HepG2 (cell line): ENCODE measurements around the gene ZCCHC3. TPM values are rescaled to one million over a fixed set of nuclear protein-coding genes. Genes with fewer than 3 reads are reported as not detected.

Experiments used
- CREB1 ChIP-seq, 2 experiments: fragments of 450-650 bp in 1 of 2; IDR thresholded peaks; 2 replicates each; pipeline ENCODE4 v1.6.1; 2016 to 2017; ENCODE audit warnings: control low read depth in 1 of 2, mild to moderate bottlenecking in 1 of 2, missing compliant biosample characterization in 1 of 2, missing genetic modification characterization in 1 of 2
- FUBP1 ChIP-seq: sonication (generic); formaldehyde crosslinking; IDR thresholded peaks from 2 replicates; pipeline ENCODE4 v1.5.1; 2020; ENCODE audit warnings: missing genetic modification reagents, mild to moderate bottlenecking, borderline replicate concordance
- NFATC3 ChIP-seq: sonication (generic); formaldehyde crosslinking; IDR thresholded peaks from 2 replicates; pipeline ENCODE4 v1.5.1; 2020; ENCODE audit warnings: mild to moderate bottlenecking, missing genetic modification reagents
- SKI ChIP-seq: fragments of 450-650 bp; IDR thresholded peaks from one replicate; pipeline ENCODE4 v1.6.1; 2018; ENCODE audit warnings: mild to moderate bottlenecking; ENCODE audit not compliant: partially characterized antibody
- SNAPC2 ChIP-seq: sonication (generic); formaldehyde crosslinking; IDR thresholded peaks from 2 replicates; pipeline ENCODE4 v1.8.1; 2022; ENCODE audit warnings: mild to moderate bottlenecking, missing genetic modification reagents
- SNAPC4 ChIP-seq: sonication (generic); formaldehyde crosslinking; IDR thresholded peaks from 2 replicates; pipeline ENCODE4 v1.4.0; 2020; ENCODE audit warnings: mild to moderate bottlenecking, missing genetic modification reagents
- TP53 ChIP-seq: sonication (generic); formaldehyde crosslinking; conservative IDR thresholded peaks from 2 replicates; pipeline ENCODE4 v1.4.0; 2020; ENCODE audit warnings: missing genetic modification reagents
- ZHX2 ChIP-seq, 2 experiments: sonication (generic) in 1 of 2; formaldehyde crosslinking in 1 of 2; IDR thresholded peaks; 2 replicates each; pipeline versions ENCODE4 v1.6.1 to v1.9.0; 2014 to 2022; ENCODE audit warnings: antibody characterized with exemption in 1 of 2, borderline replicate concordance in 1 of 2, inconsistent platforms in 1 of 2, low read depth in 1 of 2, missing genetic modification reagents in 1 of 2
- ZNF253 ChIP-seq: sonication (generic); formaldehyde crosslinking; IDR thresholded peaks from 2 replicates; pipeline ENCODE4 v1.8.0; 2022; ENCODE audit warnings: mild to moderate bottlenecking, missing genetic modification reagents, borderline replicate concordance
- ZNF749 ChIP-seq: sonication (generic); formaldehyde crosslinking; IDR thresholded peaks from 2 replicates; pipeline ENCODE4 v1.8.0; 2022; ENCODE audit warnings: mild to moderate bottlenecking, missing genetic modification reagents, moderate library complexity, borderline replicate concordance
- ZNF878 ChIP-seq: sonication (generic); formaldehyde crosslinking; IDR thresholded peaks from 2 replicates; pipeline ENCODE4 v1.8.1; 2023; ENCODE audit warnings: mild to moderate bottlenecking, missing genetic modification reagents, moderate library complexity
- polyA plus RNA-seq, 8 experiments: library from polyadenylated mRNA; depleted of rRNA in 3 of 8; stranded (reverse) in 7 of 8; unstranded in 1 of 8; fragments of >200 nt; fragmentation: Illumina TruSeq in 4 of 8; extraction: Trizol in 4 of 8; gene quantifications; 2 replicates each; pipeline versions ENCODE4 v1.2.1 to v1.2.3, GENCODE V29; 2011 to 2016; ENCODE audit warnings: low read depth in 4 of 8, missing spikeins in 1 of 8, mixed read lengths in 1 of 8; ENCODE audit not compliant: insufficient read depth in 1 of 8
- total RNA-seq, 5 experiments: library from RNA; depleted of rRNA; stranded (reverse); fragments of >200 nt; fragmentation: Illumina TruSeq; extraction: Trizol; gene quantifications; 2 replicates each; pipeline ENCODE4 v1.2.3, GENCODE V29; 2016; ENCODE audit warnings: low read depth in 1 of 5
- TF ChIP-seq, protein P1 (sequence below): sonication (generic); formaldehyde crosslinking; IDR thresholded peaks from 2 replicates; pipeline ENCODE4 v1.5.0; 2020; ENCODE audit warnings: mild to moderate bottlenecking, missing genetic modification reagents

Gene ZCCHC3
- total and polyA plus RNA-seq, 2 of the 13 experiments (the other 11 are each of a cell fraction or from before 2014, with no cell fraction given), result 46.6 to 63.0 TPM

DNA sequence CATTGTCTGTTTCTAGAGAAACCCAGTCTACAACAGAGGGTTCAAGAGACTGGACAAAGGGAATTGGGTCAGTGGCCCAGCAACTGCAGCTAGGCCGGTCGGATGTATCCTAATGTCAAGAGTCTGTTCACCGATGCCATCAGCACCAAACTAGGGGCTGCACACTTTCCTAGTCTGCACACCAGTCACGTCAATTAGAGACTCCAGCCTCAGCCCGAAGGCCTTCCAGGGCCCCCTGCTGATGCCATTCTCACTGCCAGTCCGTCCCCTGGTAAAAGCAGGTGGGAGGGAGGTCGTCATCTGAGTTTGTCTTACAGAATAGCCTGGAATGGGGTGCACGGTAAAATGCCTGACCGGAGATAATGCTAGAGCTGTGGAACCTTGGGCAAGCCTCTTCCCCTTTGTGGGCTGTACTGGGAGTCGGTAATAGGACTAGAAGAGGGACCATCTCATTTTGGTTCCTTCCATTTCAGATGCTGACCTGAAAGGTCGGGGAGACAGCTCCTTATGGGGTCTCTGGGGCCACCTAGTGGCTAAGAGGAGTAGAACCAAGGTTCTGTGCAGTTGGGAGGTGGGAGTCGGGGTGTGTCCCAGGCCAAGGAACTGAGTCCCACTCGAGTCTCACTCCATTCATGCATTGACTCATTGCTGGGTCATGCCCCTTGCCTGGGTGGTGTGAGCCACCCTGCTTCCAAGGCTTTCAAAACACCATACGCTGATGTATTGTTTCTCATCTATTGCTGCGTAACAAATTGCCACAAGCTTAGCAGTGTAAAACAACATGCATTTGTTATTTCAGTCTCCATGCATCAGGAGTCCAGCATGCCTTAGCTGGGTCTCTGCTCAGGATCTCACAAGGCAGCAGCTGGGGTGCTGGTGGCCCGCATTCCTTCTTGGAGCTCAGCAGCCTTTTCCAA lies 33.1 kb downstream of the ZCCHC3 start (continued):
- no peak for TF ChIP-seq ZHX2 (IDR thresholded peaks at IDR 0.05; ENCODE audit: low read depth)
- no peak for TF ChIP-seq ZHX2 (CRISPR knock-in tag; IDR thresholded peaks at IDR 0.05; ENCODE audit: borderline replicate concordance)
- TF ChIP-seq FUBP1, result no peak
- TF ChIP-seq ZNF749 (CRISPR knock-in tag), result no peak
- TF ChIP-seq ZNF878, result no peak
- no peak for TF ChIP-seq SNAPC4 (CRISPR knock-in tag)
- no peak for TF ChIP-seq ZNF253 (CRISPR knock-in tag)
- no peak for TF ChIP-seq CREB1 (IDR thresholded peaks at IDR 0.05)
- TF ChIP-seq CREB1 (CRISPR knock-in tag; IDR thresholded peaks at IDR 0.05), result no peak
- TF ChIP-seq, protein P1, sequence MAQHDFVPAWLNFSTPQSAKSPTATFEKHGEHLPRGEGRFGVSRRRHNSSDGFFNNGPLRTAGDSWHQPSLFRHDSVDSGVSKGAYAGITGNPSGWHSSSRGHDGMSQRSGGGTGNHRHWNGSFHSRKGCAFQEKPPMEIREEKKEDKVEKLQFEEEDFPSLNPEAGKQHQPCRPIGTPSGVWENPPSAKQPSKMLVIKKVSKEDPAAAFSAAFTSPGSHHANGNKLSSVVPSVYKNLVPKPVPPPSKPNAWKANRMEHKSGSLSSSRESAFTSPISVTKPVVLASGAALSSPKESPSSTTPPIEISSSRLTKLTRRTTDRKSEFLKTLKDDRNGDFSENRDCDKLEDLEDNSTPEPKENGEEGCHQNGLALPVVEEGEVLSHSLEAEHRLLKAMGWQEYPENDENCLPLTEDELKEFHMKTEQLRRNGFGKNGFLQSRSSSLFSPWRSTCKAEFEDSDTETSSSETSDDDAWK (CRISPR knock-in tag), result no peak
- no peak for TF ChIP-seq SKI
- no peak for TF ChIP-seq NFATC3
- peak; percentile 84; the same call in 1 of the 2 replicates for TF ChIP-seq SNAPC2
- no peak for TF ChIP-seq TP53 (CRISPR knock-in tag)
